Activated B cell treated with CpG ODN at 0.5 μM for 24 hours (primary cell): ENCODE results near the gene MYRIP. TPM values are rescaled to one million over a fixed set of nuclear protein-coding genes. Genes with fewer than 3 reads are reported as not detected.

Experiments used
- ATAC-seq: fragments of 200-7000 bp; cut with Tn5 transposase; one replicate; pipeline ENCODE4 v1.10.0; 2021; ENCODE audit warnings: low read depth, mild to moderate bottlenecking, moderate library complexity
- CTCF ChIA-PET: fragments of 350-600 bp; sonication (Branson Sonifier 250); formaldehyde crosslinking; loops from one replicate; lab custom pipeline; 2021; ENCODE audit warnings: antibody characterized with exemption; lab: Charles Lee
- POLR2A ChIA-PET: fragments of 350-600 bp; sonication (Branson Sonifier 250); formaldehyde crosslinking; loops from one replicate; lab custom pipeline; 2021; ENCODE audit warnings: antibody characterized with exemption; lab: Charles Lee
- DNase-seq: peaks from one replicate; pipeline ENCODE4 v3.0.0; 2022
- H3K27ac Mint-ChIP-seq: one replicate; pipeline ENCODE4 v1.8.0; 2020; ENCODE audit warnings: mixed read lengths
- H3K27me3 Mint-ChIP-seq: one replicate; pipeline ENCODE4 v1.8.0; 2021; ENCODE audit warnings: mixed read lengths
- H3K36me3 Mint-ChIP-seq: one replicate; pipeline ENCODE4 v1.8.0; 2021; ENCODE audit warnings: low read depth, mixed read lengths
- H3K4me1 Mint-ChIP-seq: one replicate; pipeline ENCODE4 v1.8.0; 2021; ENCODE audit warnings: mixed read lengths
- H3K4me3 Mint-ChIP-seq: one replicate; pipeline ENCODE4 v1.8.0; 2020; ENCODE audit warnings: mild to moderate bottlenecking, mixed read lengths
- H3K9me3 Mint-ChIP-seq: one replicate; pipeline ENCODE4 v1.8.0; 2020; ENCODE audit warnings: mixed read lengths
- CTCF ChIP-seq: fragments of 200-600 bp; IDR thresholded peaks from one replicate; pipeline ENCODE4 v1.8.0; 2022; ENCODE audit warnings: antibody characterized with exemption, mild to moderate bottlenecking
- intact Hi-C: fragments of 100-400 bp; cut with micrococcal nuclease; formaldehyde crosslinking; loops from one replicate; pipeline ENCODE4 v1.15.1; 2024
- total RNA-seq: library from RNA; stranded (reverse); gene quantifications from 2 replicates; pipeline ENCODE4 v1.2.3, GENCODE V29; 2022

MYRIP gene
- total RNA-seq, 1 donor from 2014 or later, result 0.20 TPM

GRCh38 chr3:40035177-40035576 is 225.8 kb downstream of the MYRIP start:
- POLR2A ChIA-PET, result no interaction called here
- Mint-ChIP-seq H3K27ac (no peak overlapping the region), H3K36me3 (no peaks in the 10 kb centered on the region), H3K9me3 (peaks cover 2% of the 10 kb centered on the region), H3K4me3 (no peak overlapping the region), H3K4me1 (no peaks in the 10 kb centered on the region), H3K27me3 (no peaks in the 10 kb centered on the region)
- TF ChIP-seq CTCF, result no peak
- ATAC-seq (no peak), DNase-seq (no peak)
- intact Hi-C loops, result no loop called here
- CTCF ChIA-PET, result no interaction called here

- DNase-seq, result no peak
- ATAC-seq, result no peak
- intact Hi-C loops, result no loop called here
- Mint-ChIP-seq H3K9me3 (peaks cover 2% of the 10 kb centered on the region), H3K4me3 (no peak overlapping the region), H3K36me3 (no peaks in the 10 kb centered on the region), H3K27ac (no peak overlapping the region), H3K27me3 (no peaks in the 10 kb centered on the region), H3K4me1 (no peaks in the 10 kb centered on the region)
- CTCF ChIA-PET, result no interaction called here
- no peak for TF ChIP-seq CTCF
- POLR2A ChIA-PET, result no interaction called here
Observed at GRCh38 chr3:40037582-40037981, 228.2 kb downstream of the MYRIP start.

GRCh38 chr3:40042752-40043443 is 233.5 kb downstream of the MYRIP start:
- ChIA-PET CTCF (no interaction called here), POLR2A (no interaction called here)
- no peak overlapping the region for H3K27ac Mint-ChIP-seq
- no peaks in the 10 kb centered on the region for H3K36me3 Mint-ChIP-seq
- intact Hi-C loops, result no loop called here
- DNase-seq (no peak), ATAC-seq (no peak)
- no peaks in the 10 kb centered on the region for H3K4me1 Mint-ChIP-seq
- H3K4me3 Mint-ChIP-seq, result no peak overlapping the region
- H3K9me3 Mint-ChIP-seq, result no peaks in the 10 kb centered on the region
- no peaks in the 10 kb centered on the region for H3K27me3 Mint-ChIP-seq
- TF ChIP-seq CTCF, result no peak

GRCh38 chr3:40043444-40043755 is 234.0 kb downstream of the MYRIP start:
- no peaks in the 10 kb centered on the region for H3K27me3 Mint-ChIP-seq
- H3K36me3 Mint-ChIP-seq, result no peaks in the 10 kb centered on the region
- H3K9me3 Mint-ChIP-seq, result no peaks in the 10 kb centered on the region
- no peak overlapping the region for H3K4me3 Mint-ChIP-seq
- intact Hi-C loops, result no loop called here
- TF ChIP-seq CTCF, result no peak
- DNase-seq, result no peak
- no peak overlapping the region for H3K27ac Mint-ChIP-seq
- ATAC-seq, result no peak
- ChIA-PET POLR2A (no interaction called here), CTCF (no interaction called here)
- no peaks in the 10 kb centered on the region for H3K4me1 Mint-ChIP-seq

- Mint-ChIP-seq H3K27ac (no peak overlapping the region), H3K36me3 (no peaks in the 10 kb centered on the region), H3K4me3 (no peak overlapping the region), H3K27me3 (no peaks in the 10 kb centered on the region), H3K9me3 (no peaks in the 10 kb centered on the region), H3K4me1 (no peaks in the 10 kb centered on the region)
- ChIA-PET CTCF (no interaction called here), POLR2A (no interaction called here)
- ATAC-seq, result no peak
- TF ChIP-seq CTCF, result no peak
- no peak for DNase-seq
- intact Hi-C loops, result no loop called here
Observed at GRCh38 chr3:40044487-40044886, 235.1 kb downstream of the MYRIP start.
